ENCODE data around the gene COL4A4. TPM values are rescaled to one million over a fixed set of nuclear protein-coding genes. Genes with fewer than 3 reads are reported as not detected.

The COL4A4 gene
- total RNA-seq, 1 donor from 2014 or later: 20.5 TPM

DNA sequence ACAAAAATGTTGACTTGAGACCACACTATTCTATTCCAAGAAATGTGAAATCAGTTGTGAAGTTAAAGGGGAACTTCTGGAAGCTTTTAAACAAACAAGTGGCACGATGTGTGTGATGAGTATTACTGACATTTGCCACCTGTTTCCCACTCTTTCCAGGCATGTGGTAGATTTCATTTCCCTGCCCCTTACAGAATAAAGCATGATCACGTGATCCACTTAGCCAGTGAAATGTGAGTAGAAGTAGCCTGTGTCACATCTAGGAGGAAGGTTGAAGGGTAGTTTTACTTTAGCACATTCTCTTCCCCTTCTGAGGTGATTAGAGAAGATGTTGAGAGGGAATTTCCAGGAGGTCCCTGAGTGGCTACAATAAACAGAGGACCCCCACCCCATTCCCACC is 3.8 kb downstream of the COL4A4 start:
- H3K27ac ChIP-seq: no peak overlapping the region
- TF ChIP-seq, protein P1, sequence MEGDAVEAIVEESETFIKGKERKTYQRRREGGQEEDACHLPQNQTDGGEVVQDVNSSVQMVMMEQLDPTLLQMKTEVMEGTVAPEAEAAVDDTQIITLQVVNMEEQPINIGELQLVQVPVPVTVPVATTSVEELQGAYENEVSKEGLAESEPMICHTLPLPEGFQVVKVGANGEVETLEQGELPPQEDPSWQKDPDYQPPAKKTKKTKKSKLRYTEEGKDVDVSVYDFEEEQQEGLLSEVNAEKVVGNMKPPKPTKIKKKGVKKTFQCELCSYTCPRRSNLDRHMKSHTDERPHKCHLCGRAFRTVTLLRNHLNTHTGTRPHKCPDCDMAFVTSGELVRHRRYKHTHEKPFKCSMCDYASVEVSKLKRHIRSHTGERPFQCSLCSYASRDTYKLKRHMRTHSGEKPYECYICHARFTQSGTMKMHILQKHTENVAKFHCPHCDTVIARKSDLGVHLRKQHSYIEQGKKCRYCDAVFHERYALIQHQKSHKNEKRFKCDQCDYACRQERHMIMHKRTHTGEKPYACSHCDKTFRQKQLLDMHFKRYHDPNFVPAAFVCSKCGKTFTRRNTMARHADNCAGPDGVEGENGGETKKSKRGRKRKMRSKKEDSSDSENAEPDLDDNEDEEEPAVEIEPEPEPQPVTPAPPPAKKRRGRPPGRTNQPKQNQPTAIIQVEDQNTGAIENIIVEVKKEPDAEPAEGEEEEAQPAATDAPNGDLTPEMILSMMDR (IDR thresholded peaks at IDR 0.05): no peak
- no peaks in the 10 kb centered on the region for H3K9me3 ChIP-seq
- no peaks in the 10 kb centered on the region for H3K27me3 ChIP-seq
- no peaks in the 10 kb centered on the region for H3K36me3 ChIP-seq
- no peaks in the 10 kb centered on the region for H3K4me1 ChIP-seq
- intact Hi-C loops (cut with DNase I): no loop called here
- DNase-seq (ENCODE audit: low spot score in 2 of 2): no peak
- H3K4me3 ChIP-seq: no peak overlapping the region

DNA sequence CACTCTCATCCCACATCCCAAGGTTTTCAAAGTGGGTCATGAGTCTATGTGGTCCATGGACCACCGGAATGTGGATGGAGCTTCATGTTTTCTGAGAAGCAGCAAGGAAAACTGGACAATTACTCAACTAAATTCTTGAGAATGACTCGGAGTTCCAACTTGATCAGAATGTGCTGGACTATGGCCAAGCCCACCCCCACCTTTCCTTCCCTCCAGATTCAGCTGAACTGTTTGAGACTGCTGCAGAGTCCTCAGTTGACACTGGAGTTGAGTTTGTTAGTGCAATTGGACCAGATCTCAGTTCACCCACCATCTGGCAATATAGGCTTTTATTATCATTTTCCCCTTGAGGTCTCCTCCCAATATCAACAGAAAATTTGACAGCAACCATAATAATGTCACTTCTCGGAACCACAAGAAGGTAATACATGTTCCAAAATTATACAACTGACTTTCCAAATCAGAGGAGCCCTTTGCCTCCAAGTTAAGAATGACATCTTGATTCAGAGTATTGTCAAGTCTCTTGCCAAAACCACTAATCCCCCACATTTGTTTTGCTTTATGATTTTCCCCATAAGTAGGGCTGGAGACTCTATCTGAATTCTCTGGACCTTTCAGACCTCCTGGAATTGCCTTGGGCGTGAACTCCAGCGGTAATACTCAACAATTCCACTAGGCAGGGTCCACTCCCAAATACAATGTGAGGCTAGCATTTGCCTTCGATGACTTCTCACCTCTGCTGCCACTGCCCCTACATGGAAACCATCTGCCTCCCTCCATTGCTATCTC is 8.8 kb downstream of the COL4A4 start:
- H3K27ac ChIP-seq: no peak overlapping the region
- H3K36me3 ChIP-seq: no peaks in the 10 kb centered on the region
- no peaks in the 10 kb centered on the region for H3K27me3 ChIP-seq
- no peaks in the 10 kb centered on the region for H3K9me3 ChIP-seq
- TF ChIP-seq, protein P1 (IDR thresholded peaks at IDR 0.05): no peak
- H3K4me3 ChIP-seq: no peak overlapping the region
- H3K4me1 ChIP-seq: no peaks in the 10 kb centered on the region
- no peak for DNase-seq (ENCODE audit: low spot score in 2 of 2)
- intact Hi-C loops (cut with DNase I): no loop called here

DNA sequence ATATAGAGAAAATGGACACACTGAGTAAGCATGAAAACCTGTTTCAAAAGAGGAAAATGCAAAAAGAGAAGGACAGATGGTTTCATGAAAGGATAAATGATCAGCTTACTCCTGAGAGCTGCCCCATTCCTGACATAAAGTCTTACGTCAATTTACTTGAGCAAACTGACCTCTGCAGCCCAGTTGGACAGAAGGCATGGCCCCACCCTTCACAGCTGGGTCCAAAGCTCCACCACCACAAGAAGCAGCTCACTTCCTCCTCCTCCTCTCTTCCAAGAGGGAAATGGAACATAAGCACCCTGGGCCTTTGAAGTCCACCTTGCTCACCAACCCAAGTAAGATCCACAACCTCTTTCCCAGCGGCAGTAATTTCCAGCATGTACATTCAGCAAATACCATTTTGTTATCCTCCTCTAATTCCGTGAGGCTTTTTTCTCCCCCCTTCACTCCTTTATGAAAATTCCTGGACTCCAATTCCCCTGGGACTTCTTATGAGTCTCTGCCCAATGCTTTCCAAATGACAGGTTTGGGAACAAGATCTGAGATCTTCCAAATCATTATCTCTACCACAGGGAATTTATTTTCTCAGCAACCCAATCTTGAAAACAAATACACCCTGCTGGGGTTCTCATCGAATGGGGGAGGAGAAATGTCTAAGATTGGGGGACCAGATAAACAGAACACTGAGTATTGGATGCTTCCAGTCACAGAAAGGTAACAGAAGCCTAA is 10.1 kb downstream of the COL4A4 start:
- no peaks in the 10 kb centered on the region for H3K4me1 ChIP-seq
- H3K9me3 ChIP-seq: no peaks in the 10 kb centered on the region
- DNase-seq (ENCODE audit: low spot score in 2 of 2): no peak
- no peak overlapping the region for H3K27ac ChIP-seq
- intact Hi-C loops (cut with DNase I): no loop called here
- H3K4me3 ChIP-seq: no peak overlapping the region
- no peaks in the 10 kb centered on the region for H3K36me3 ChIP-seq
- H3K27me3 ChIP-seq: no peaks in the 10 kb centered on the region
- TF ChIP-seq, protein P1 (IDR thresholded peaks at IDR 0.05): no peak

DNA sequence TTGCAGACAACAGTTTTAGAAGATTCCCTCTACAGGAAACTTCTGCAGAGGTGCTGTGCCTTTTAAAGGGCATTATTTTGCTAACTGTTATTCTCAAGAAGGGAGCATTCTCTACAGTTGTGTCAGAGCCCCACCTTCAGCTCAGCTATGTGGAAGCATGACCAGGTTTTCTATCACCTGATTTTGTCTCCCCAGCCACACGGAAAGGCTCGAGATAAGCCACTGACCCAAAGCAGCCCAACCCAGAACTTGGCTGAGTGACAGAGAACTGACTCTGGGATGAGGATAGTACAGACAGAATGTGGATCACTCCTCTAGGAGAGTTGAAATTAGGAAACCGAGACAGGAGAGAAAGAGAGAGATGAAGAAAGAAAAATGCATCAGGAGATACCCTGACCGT is 10.7 kb downstream of the COL4A4 start:
- no peaks in the 10 kb centered on the region for H3K4me1 ChIP-seq
- no peaks in the 10 kb centered on the region for H3K27me3 ChIP-seq
- H3K4me3 ChIP-seq: no peak overlapping the region
- no peak for DNase-seq (ENCODE audit: low spot score in 2 of 2)
- no peak overlapping the region for H3K27ac ChIP-seq
- intact Hi-C loops (cut with DNase I): no loop called here
- no peaks in the 10 kb centered on the region for H3K36me3 ChIP-seq
- TF ChIP-seq, protein P1 (IDR thresholded peaks at IDR 0.05): no peak
- H3K9me3 ChIP-seq: no peaks in the 10 kb centered on the region

DNA sequence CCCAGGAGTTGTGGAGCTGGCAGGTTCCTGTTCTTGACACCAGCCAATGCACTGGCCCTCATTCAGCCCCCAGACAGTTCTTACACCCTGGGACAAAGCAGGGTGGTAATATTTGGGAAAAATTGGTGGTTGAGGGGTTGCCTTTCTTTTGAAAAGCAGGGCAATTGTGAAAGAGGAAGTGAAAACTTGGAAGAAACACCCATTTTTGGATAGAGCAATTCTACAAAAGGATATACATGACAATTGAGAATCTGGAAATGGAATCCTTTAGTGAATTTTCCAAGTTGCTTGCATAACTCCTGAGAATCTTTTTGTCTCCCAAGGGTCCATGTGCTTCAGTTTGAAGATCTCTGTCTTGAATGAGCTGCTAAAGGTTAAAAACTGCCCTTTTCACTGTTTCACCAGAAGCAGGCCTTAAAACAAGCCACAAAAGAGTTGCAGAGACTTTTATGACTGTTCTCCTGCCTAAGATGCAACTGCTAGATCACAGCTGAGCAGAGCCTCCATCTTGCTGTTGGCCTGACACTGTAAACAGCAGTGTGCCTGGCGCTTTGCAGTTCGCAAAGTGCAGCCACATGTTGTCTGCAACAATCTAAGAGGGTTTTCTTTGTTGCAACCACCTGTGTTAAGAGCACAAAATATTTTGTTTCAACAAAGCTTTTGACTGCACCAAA is 11.8 kb downstream of the COL4A4 start:
- no peaks in the 10 kb centered on the region for H3K27me3 ChIP-seq
- TF ChIP-seq, protein P1 (IDR thresholded peaks at IDR 0.05): no peak
- intact Hi-C loops (cut with DNase I): no loop called here
- DNase-seq (ENCODE audit: low spot score in 2 of 2): no peak
- H3K9me3 ChIP-seq: no peaks in the 10 kb centered on the region
- no peak overlapping the region for H3K27ac ChIP-seq
- H3K4me3 ChIP-seq: no peak overlapping the region
- no peaks in the 10 kb centered on the region for H3K36me3 ChIP-seq
- no peaks in the 10 kb centered on the region for H3K4me1 ChIP-seq
